ENCODE results near the gene ATP4B. TPM values are rescaled to one million over a fixed set of nuclear protein-coding genes. Genes with fewer than 3 reads are reported as not detected.
A peak's percentile ranks its signal among the peaks of the same experiment; 100 is the strongest.

The ATP4B gene
- total RNA-seq, 1 experiment from 2014 or later, result not detected

- no peak for TF ChIP-seq CTCF (IDR thresholded peaks at IDR 0.05; ENCODE audit: insufficient read depth in 1 of 2, low read depth in 1 of 2, low read length in 1 of 2, severe bottlenecking in 1 of 2, unreplicated experiment in 1 of 2)
- ChIA-PET POLR2A (no interaction called here), CTCF (no interaction called here)
- no peaks in the 10 kb centered on the region for H3K9me3 ChIP-seq
- no peak overlapping the region for H3K4me3 Mint-ChIP-seq (ENCODE audit: unreplicated experiment)
- no peaks in the 10 kb centered on the region for H3K27me3 Mint-ChIP-seq (ENCODE audit: insufficient read depth, unreplicated experiment)
- no peak overlapping the region for H3K4me3 ChIP-seq (ENCODE audit: low read depth, low read length)
- DNase-seq, result peak in 1 of 2 experiments; percentile 26
- peaks cover 93% of the 10 kb centered on the region for H3K36me3 Mint-ChIP-seq (ENCODE audit: insufficient read depth, unreplicated experiment)
- no peak overlapping the region for H3K27ac Mint-ChIP-seq (ENCODE audit: unreplicated experiment)
- no peaks in the 10 kb centered on the region for H3K27me3 ChIP-seq (replicated peaks; ENCODE audit: control insufficient read depth, insufficient read depth, low read length)
- H3K9me3 Mint-ChIP-seq (ENCODE audit: unreplicated experiment), result no peaks in the 10 kb centered on the region
- no peaks in the 10 kb centered on the region for H3K4me1 ChIP-seq
- no peaks in the 10 kb centered on the region for H3K4me1 Mint-ChIP-seq (ENCODE audit: low read depth, unreplicated experiment)
- intact Hi-C loops (cut with micrococcal nuclease; ENCODE audit: unreplicated experiment), result no loop called here
- H3K36me3 ChIP-seq (ENCODE audit: control insufficient read depth, insufficient read depth, low read length), result no peaks in the 10 kb centered on the region; the same call in none of the 2 replicates
- BruUV-seq (replicated peaks), result no TSS peak
Measured at GRCh38 chr13:113629866-113630265, 28.1 kb downstream of the ATP4B start.

GRCh38 chr13:113628291-113629270, 29.4 kb downstream of the ATP4B start:
- ChIA-PET POLR2A (no interaction called here), CTCF (no interaction called here)
- no peaks in the 10 kb centered on the region for H3K4me1 ChIP-seq
- TF ChIP-seq CTCF (IDR thresholded peaks at IDR 0.05; ENCODE audit: insufficient read depth in 1 of 2, low read depth in 1 of 2, low read length in 1 of 2, severe bottlenecking in 1 of 2, unreplicated experiment in 1 of 2), result no peak
- intact Hi-C loops (cut with micrococcal nuclease; ENCODE audit: unreplicated experiment), result no loop called here
- DNase-seq, result peak in 1 of 2 experiments; percentile 26
- no peak overlapping the region for H3K27ac Mint-ChIP-seq (ENCODE audit: unreplicated experiment)
- no peaks in the 10 kb centered on the region for H3K4me1 Mint-ChIP-seq (ENCODE audit: low read depth, unreplicated experiment)
- no peak overlapping the region for H3K4me3 ChIP-seq (ENCODE audit: low read depth, low read length)
- H3K9me3 ChIP-seq, result no peaks in the 10 kb centered on the region
- no peaks in the 10 kb centered on the region for H3K27me3 ChIP-seq (replicated peaks; ENCODE audit: control insufficient read depth, insufficient read depth, low read length)
- peaks cover 2% of the 10 kb centered on the region for H3K36me3 ChIP-seq (ENCODE audit: control insufficient read depth, insufficient read depth, low read length)
- no peaks in the 10 kb centered on the region for H3K9me3 Mint-ChIP-seq (ENCODE audit: unreplicated experiment)
- BruUV-seq (replicated peaks), result no TSS peak
- H3K27me3 Mint-ChIP-seq (ENCODE audit: insufficient read depth, unreplicated experiment), result no peaks in the 10 kb centered on the region
- no peak overlapping the region for H3K4me3 Mint-ChIP-seq (ENCODE audit: unreplicated experiment)
- peaks cover 93% of the 10 kb centered on the region for H3K36me3 Mint-ChIP-seq (ENCODE audit: insufficient read depth, unreplicated experiment)

- CTCF ChIA-PET, result no interaction called here
- intact Hi-C loops (cut with micrococcal nuclease; ENCODE audit: unreplicated experiment), result no loop called here
- Histone ChIP-seq H3K4me3 (ENCODE audit: low read depth, low read length) (no peak overlapping the region), H3K9me3 (no peaks in the 10 kb centered on the region), H3K36me3 (ENCODE audit: control insufficient read depth, insufficient read depth, low read length) (peaks cover 2% of the 10 kb centered on the region), H3K4me1 (no peaks in the 10 kb centered on the region), H3K27me3 (replicated peaks; ENCODE audit: control insufficient read depth, insufficient read depth, low read length) (no peaks in the 10 kb centered on the region)
- no peak overlapping the region for H3K4me3 Mint-ChIP-seq (ENCODE audit: unreplicated experiment)
- no peak overlapping the region for H3K27ac Mint-ChIP-seq (ENCODE audit: unreplicated experiment)
- POLR2A ChIA-PET, result no interaction called here
- no peaks in the 10 kb centered on the region for H3K4me1 Mint-ChIP-seq (ENCODE audit: low read depth, unreplicated experiment)
- no peaks in the 10 kb centered on the region for H3K9me3 Mint-ChIP-seq (ENCODE audit: unreplicated experiment)
- H3K27me3 Mint-ChIP-seq (ENCODE audit: insufficient read depth, unreplicated experiment), result no peaks in the 10 kb centered on the region
- peak in 1 of 2 experiments; percentile 21 for DNase-seq
- peaks cover 93% of the 10 kb centered on the region for H3K36me3 Mint-ChIP-seq (ENCODE audit: insufficient read depth, unreplicated experiment)
- BruUV-seq (replicated peaks), result no TSS peak
- no peak for TF ChIP-seq CTCF (IDR thresholded peaks at IDR 0.05; ENCODE audit: insufficient read depth in 1 of 2, low read depth in 1 of 2, low read length in 1 of 2, severe bottlenecking in 1 of 2, unreplicated experiment in 1 of 2)
Measured at GRCh38 chr13:113627136-113627535, 30.9 kb downstream of the ATP4B start.

Data from Caco-2 (cell line).